Parathyroid adenoma (tissue), 2 donors: ENCODE results near the gene ERICH4.

Experiments used
- H2AFZ ChIP-seq: fragments of 300-600 bp; sonication (generic); one replicate; pipeline ENCODE4 v1.7.0; 2017; ENCODE audit warnings: antibody characterized with exemption, mild to moderate bottlenecking
- H3K27ac ChIP-seq: fragments of 300-600 bp; sonication (generic); one replicate; pipeline ENCODE4 v1.7.0; 2017
- H3K27me3 ChIP-seq: fragments of 300-600 bp; sonication (generic); one replicate; pipeline ENCODE4 v1.7.0; 2017; ENCODE audit warnings: low read length; ENCODE audit not compliant: control insufficient read depth, insufficient read depth
- H3K36me3 ChIP-seq: fragments of 300-600 bp; sonication (generic); one replicate; pipeline ENCODE4 v1.7.0; 2017; ENCODE audit warnings: low read length; ENCODE audit not compliant: control insufficient read depth, insufficient read depth
- H3K4me1 ChIP-seq: fragments of 300-600 bp; sonication (generic); one replicate; pipeline ENCODE4 v1.7.0; 2017; ENCODE audit warnings: control low read depth
- H3K4me2 ChIP-seq: fragments of 300-600 bp; sonication (generic); one replicate; pipeline ENCODE4 v1.7.0; 2017; ENCODE audit warnings: low read length
- H3K4me3 ChIP-seq: fragments of 300-600 bp; sonication (generic); one replicate; pipeline ENCODE4 v1.7.0; 2017; ENCODE audit warnings: low read depth, low read length
- H3K79me2 ChIP-seq: fragments of 300-600 bp; sonication (generic); one replicate; pipeline ENCODE4 v1.7.0; 2017; ENCODE audit warnings: control low read depth
- H3K9ac ChIP-seq: fragments of 300-600 bp; sonication (generic); one replicate; pipeline ENCODE4 v1.7.0; 2017; ENCODE audit warnings: mild to moderate bottlenecking
- H3K9me3 ChIP-seq: fragments of 300-600 bp; sonication (generic); one replicate; pipeline ENCODE4 v1.7.0; 2017; ENCODE audit warnings: low read length; ENCODE audit not compliant: control insufficient read depth
- TF ChIP-seq, protein P1 (sequence below): fragments of 300-600 bp; sonication (generic); IDR thresholded peaks from one replicate; pipeline ENCODE4 v1.7.0; 2017; ENCODE audit warnings: antibody characterized with exemption, mild to moderate bottlenecking
- donor health status: primary hyperparathyroidism.

ERICH4 gene

DNA sequence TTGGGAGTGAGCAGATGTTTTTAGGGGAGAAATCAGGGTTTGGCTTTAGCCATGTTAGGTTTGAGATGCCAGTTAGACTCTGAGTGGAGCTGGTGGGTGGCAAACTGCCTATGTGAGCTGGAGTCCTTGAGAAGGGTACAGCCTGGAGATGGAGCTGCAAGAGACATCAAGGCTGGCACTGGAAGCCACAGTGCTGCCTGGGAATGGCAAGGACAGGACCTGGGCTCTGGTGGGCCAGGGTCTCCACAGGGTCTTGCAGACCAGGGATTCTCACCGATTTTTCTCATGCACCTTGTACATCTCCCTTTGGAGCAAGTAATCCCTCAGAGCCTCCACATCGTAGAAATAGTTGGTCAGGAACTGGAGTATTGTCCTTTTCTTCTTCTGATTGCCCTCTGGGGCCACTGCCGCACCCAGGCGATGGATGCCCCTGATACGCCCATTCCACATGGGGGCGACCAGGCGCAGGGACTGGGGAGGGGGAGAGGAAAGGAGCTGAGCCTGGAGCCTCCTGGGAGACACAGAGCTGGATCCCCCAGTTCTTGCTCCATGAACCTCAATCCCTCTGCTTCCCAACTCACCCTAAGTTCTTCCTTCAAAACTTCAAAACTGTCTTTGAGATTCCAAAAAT is 4.9 kb upstream of the ERICH4 start:
- Histone ChIP-seq H3K79me2 (no peaks in the 10 kb centered on the region), H3K4me3 (no peak overlapping the region), H3K36me3 (no peaks in the 10 kb centered on the region), H3K27me3 (no peaks in the 10 kb centered on the region), H3K9me3 (no peaks in the 10 kb centered on the region), H3K4me2 (no peak overlapping the region), H2AFZ (no peak overlapping the region), H3K27ac (no peak overlapping the region), H3K9ac (no peak overlapping the region), H3K4me1 (no peaks in the 10 kb centered on the region)
- TF ChIP-seq, protein P1, sequence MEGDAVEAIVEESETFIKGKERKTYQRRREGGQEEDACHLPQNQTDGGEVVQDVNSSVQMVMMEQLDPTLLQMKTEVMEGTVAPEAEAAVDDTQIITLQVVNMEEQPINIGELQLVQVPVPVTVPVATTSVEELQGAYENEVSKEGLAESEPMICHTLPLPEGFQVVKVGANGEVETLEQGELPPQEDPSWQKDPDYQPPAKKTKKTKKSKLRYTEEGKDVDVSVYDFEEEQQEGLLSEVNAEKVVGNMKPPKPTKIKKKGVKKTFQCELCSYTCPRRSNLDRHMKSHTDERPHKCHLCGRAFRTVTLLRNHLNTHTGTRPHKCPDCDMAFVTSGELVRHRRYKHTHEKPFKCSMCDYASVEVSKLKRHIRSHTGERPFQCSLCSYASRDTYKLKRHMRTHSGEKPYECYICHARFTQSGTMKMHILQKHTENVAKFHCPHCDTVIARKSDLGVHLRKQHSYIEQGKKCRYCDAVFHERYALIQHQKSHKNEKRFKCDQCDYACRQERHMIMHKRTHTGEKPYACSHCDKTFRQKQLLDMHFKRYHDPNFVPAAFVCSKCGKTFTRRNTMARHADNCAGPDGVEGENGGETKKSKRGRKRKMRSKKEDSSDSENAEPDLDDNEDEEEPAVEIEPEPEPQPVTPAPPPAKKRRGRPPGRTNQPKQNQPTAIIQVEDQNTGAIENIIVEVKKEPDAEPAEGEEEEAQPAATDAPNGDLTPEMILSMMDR: no peak

DNA sequence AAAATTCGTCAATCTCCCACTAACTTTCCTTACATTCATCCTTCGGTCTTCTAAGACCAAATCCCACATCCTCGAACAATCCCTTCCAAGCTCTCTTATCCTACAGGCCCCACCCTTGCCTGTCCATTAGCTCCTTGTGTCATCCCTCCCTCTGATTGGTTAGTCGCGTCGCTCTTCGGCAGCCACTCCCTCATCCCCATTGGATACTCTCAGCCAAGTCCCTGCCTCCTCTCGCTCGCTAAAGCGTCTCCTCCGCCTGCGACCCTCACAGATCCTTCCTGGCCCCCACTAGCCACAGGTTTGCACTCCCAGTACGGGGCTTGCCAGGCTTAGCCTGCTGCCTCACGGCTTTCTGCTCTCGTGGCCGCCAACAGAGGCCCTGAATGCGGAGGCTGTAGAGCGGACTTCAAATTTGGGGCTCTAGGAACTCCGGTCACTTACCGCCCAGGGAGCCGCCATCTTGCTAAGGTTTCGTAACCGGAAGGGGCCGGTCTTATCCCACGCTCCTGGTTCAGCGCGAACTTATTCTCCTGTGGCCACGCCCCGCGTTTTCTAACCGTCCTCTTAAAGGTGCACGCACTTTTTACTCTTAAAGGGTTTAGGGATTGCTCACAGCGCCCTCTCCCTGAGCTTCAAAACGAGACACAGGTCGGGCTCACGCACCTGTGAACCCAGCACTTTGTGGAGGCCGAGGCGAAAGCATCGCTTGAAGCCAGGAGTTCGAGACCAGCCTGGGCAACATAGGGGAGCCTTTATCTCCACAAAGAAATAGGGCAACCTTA is 3.3 kb upstream of the ERICH4 start, which contains the start of gene DMAC2:
DMAC2 (minus strand) TSS at position 472 of the 782 bp plus-strand sequence; CDS start at position 459, 13 bp downstream.
- Histone ChIP-seq H3K27ac (peak within 1 kb of the TSS; percentile 91), H3K4me3 (peak within 1 kb of the TSS; percentile 100), H3K9me3 (no peaks in the 10 kb centered on the region), H3K27me3 (no peaks in the 10 kb centered on the region), H3K9ac (peak within 1 kb of the TSS; percentile 68), H3K4me2 (peak within 1 kb of the TSS; percentile 82), H3K4me1 (no peaks in the 10 kb centered on the region), H2AFZ (peak within 1 kb of the TSS; percentile 82), H3K79me2 (no peaks in the 10 kb centered on the region), H3K36me3 (no peaks in the 10 kb centered on the region)
- TF ChIP-seq, protein P1: peak; percentile 45

DNA sequence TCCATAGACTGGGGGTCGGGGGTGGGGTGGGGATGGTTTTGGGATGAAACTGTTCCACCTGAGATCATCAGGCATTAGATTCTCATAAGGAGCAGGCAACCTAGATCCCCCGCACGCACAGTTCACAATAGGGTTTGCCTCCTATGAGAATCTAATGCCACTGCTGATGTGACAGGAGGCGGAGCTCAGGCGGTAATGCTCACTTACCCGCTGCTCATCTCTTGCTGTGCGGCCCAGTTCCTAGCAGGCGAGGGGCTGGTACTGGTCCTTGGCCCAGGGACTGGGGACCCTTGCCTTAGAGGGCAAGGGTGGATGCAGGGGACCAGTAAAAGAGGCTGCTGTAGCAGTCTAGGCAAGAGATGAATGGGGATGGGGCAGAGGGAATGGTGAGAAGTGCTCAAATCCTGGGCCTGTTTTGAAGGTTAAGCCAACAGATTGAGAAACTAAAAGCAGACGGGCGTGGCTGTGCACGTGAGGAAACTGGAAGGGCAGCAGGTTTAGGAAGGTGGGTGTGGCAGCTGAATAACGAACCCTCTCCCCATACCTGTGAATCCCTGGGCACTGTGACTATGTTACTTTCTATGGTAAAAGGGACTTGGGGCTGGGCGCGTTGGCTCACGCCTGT is 1.5 kb upstream of the ERICH4 start:
- Histone ChIP-seq H2AFZ (no peak overlapping the region), H3K27ac (no peak overlapping the region), H3K9me3 (no peaks in the 10 kb centered on the region), H3K79me2 (no peaks in the 10 kb centered on the region), H3K4me2 (no peak overlapping the region), H3K4me1 (no peaks in the 10 kb centered on the region), H3K27me3 (no peaks in the 10 kb centered on the region), H3K4me3 (no peak overlapping the region), H3K36me3 (no peaks in the 10 kb centered on the region), H3K9ac (no peak overlapping the region)
- TF ChIP-seq, protein P1: no peak

DNA sequence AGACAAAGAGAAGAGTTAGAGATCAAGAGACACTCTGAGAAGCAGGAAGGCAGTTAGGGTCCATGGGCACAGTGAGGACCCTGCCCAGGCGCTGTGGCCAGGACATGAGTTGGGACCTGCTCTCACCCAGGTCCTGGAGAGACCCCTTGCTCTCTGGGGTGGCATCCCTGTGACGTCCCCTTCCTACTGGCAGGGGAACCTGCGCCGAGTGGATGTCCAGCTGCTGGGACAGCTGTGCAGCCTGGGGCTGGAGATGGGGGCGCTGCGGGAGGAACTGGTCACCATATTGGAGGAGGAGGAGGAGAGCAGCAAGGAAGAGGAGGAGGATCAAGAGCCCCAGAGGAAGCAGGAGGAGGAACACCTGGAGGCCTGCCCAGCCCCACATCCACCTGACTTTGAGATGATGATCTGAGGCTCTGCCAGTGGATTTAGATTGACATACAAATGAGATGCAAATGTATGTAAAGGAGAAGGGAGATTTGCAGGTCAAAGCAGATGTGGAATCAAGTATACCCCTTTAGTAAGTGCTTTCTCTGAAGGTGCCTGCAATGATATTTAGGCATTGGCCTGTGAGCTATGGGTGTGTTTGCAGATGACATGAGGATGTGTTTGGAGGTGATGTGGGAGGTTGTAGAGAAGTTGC is 978 bp downstream of the ERICH4 start:
- H3K4me3 ChIP-seq: no peak overlapping the region
- H2AFZ ChIP-seq: no peak overlapping the region
- H3K27ac ChIP-seq: no peak overlapping the region
- H3K27me3 ChIP-seq: no peaks in the 10 kb centered on the region
- no peaks in the 10 kb centered on the region for H3K79me2 ChIP-seq
- H3K9ac ChIP-seq: no peak overlapping the region
- H3K4me2 ChIP-seq: no peak overlapping the region
- H3K4me1 ChIP-seq: no peaks in the 10 kb centered on the region
- H3K9me3 ChIP-seq: no peaks in the 10 kb centered on the region
- TF ChIP-seq, protein P1: no peak
- no peaks in the 10 kb centered on the region for H3K36me3 ChIP-seq
